GM18505 (cell line): ENCODE data around the gene PRKG2.

Source experiments
- ATAC-seq: cut with Tn5 transposase; IDR thresholded peaks from one replicate; pipeline ENCODE4 v1.9.1; 2021; ENCODE audit not compliant: unreplicated experiment
- POLR2A ChIP-seq: IDR thresholded peaks from 4 replicates; pipeline ENCODE4 v1.6.1; 2011; ENCODE audit warnings: borderline replicate concordance; ENCODE audit not compliant: insufficient read depth, insufficient read length; ENCODE audit errors: extremely low read depth

The PRKG2 gene

DNA sequence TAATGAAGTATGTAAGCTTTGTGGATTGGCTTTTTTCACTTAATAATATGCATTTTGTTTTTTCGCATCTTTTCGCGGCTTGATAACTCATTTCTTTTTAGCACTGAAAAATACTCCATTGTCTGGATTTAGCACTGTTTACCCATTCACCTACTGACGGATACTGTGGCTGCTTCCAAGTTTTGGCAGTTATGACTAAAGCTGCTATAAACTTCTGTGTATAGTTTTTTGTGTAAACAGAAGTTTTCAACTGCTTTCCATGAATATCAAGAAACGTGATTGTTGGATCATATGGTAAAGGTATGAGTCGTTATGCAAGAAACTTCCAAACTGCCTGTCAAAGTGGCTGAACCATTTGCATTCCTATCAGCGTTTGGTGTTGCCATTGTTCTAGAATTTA lies 96.9 kb downstream of the PRKG2 start:
- TF ChIP-seq POLR2A, result no peak
- ATAC-seq, result no peak

GRCh38 chr4:81116566-81116965 lies 98.5 kb downstream of the PRKG2 start:
- no peak for ATAC-seq
- TF ChIP-seq POLR2A, result no peak

DNA sequence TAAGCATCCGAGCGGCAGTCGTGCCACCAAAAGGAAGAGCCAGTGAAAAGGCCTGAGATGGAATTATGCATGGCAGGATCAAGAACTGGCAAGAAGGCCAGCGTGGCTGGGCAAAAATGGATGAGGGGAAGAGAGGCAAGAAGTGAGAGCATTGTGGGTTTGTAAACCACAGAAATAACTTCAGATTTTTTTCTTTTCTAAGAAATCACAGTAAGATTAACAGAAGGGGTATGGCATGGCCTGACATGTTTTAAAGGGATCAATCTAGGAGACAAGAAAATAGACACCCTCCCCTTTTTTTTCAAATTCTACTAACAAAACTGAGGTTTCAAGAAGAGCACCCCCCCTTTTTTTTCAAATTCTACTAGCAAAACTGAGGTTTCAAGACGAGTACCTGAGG lies 102.0 kb downstream of the PRKG2 start:
- ATAC-seq, result no peak
- TF ChIP-seq POLR2A, result no peak

DNA sequence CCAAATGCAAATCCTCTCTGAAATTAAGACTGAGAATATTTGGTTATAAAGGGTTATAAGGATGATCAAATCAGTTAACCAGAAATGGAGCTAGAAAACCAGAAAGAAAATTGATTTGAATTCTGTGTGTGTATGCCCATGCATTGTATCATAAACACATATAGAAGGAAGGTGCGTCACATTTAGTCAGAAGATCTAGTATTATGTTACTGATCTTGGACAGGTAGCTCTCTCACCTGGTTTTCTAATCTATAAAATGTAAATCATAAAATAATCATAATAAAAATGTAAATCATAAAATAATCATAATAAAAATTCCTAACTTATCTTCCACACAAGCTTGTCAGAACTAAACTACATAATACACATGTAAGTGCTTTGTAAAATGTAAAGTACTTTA lies 105.7 kb downstream of the PRKG2 start:
- ATAC-seq, result no peak
- no peak for TF ChIP-seq POLR2A

DNA sequence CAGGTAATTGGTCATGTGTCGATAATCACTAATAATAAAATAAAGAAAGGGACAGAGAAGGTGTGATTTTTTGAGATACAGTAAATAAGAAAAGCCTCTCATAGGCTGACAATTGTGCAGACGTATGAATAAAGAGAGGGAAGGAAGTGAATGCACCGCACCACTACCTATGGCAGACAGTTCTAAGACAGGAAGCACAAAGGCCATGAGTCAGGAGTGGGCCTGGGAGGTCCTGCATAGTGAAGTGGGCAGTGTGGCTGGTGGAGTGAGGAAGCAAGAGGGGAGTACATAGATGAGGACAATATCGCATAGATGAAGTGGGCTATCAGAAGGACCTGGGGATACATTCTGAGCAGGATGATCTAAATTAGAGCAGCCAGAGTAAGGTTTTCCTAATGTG lies 108.9 kb downstream of the PRKG2 start:
- no peak for TF ChIP-seq POLR2A

DNA sequence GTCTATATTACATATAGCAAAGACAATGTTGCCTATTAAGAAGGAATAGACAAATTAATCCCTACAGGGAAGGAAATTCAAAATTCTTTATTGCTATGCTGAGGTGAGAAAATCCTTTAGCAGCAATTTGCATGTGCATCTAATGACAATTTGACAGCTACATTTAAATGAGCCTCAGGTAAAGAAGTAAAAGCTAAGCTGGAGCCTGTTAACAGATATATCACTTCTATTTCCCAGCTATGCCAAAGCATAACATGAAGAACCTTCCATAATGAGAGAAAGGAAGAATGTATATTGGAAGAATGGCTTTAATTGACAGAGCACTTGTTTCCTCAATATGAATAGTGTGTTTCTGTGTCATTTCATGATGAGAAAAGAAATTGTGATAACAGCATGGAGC lies 112.9 kb downstream of the PRKG2 start:
- no peak for ATAC-seq
- TF ChIP-seq POLR2A, result no peak

More for the DNA sequence above, 108.9 kb downstream of the PRKG2 start:
- ATAC-seq, result peak; percentile 86

GRCh38 chr4:81096566-81096965 lies 118.5 kb downstream of the PRKG2 start:
- no peak for ATAC-seq
- TF ChIP-seq POLR2A, result no peak

DNA sequence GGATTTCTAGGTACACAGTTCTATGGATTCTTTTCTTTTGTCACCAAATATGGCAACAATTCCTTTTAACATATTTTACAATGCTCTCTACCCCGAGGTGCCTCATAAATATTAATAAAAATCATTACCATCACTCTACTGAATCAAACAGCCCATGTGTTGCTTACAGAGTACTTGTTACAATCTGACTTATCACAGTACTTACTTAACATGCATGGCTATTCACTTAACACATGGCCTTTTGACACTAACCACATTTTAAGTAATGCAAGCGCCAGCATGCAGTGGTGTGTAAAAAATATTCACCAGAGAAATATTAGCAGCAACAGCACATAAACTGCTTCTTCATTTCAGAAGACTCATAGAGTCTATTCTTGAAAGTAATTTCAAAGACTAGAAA lies 119.6 kb downstream of the PRKG2 start:
- ATAC-seq, result no peak
- TF ChIP-seq POLR2A, result no peak

- no peak for ATAC-seq
- no peak for TF ChIP-seq POLR2A
These were observed 121.2 kb downstream of the PRKG2 start for GRCh38 chr4:81093720-81094401.

DNA sequence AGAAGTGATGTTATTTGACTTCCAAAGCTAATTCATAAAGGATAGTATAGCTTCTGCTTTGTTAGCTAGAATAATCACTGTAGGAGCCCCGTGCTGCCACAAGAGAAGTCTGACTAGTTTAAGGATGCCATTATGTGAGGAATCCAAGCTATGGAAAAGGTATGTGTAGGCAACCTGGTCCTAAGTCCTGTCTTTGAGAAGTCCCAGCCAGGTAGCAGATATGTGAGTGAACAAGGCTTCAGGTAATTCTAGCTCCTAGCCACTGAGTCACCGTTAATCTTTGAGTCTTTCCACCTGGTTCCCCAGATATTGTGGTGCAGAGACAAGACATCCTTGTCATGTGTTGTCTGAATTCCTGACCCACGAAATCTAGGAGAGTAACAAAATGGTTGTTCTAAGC lies 129.0 kb downstream of the PRKG2 start:
- no peak for TF ChIP-seq POLR2A
- no peak for ATAC-seq

GRCh38 chr4:81085291-81085690 lies 129.7 kb downstream of the PRKG2 start:
- no peak for TF ChIP-seq POLR2A
- no peak for ATAC-seq

DNA sequence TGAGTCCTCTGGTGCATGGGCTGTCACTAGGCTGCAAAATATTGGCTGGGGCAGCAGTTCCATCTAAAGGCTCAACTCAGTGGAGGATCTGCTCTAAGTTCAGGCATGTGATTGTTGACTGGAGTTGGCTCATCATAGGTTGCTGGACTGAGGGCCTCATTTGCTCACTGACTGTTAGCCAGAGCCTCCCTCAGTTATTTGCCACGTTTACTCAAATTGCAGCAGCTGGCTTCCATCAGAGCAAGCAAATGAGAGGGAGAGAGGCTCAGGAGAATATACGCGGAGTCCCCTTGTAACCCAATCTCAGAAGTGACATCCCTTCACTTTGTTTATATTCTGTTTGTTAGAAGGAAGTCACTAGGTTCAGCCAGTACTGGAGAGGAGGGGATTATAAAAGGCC lies 130.4 kb downstream of the PRKG2 start:
- ATAC-seq, result no peak

DNA sequence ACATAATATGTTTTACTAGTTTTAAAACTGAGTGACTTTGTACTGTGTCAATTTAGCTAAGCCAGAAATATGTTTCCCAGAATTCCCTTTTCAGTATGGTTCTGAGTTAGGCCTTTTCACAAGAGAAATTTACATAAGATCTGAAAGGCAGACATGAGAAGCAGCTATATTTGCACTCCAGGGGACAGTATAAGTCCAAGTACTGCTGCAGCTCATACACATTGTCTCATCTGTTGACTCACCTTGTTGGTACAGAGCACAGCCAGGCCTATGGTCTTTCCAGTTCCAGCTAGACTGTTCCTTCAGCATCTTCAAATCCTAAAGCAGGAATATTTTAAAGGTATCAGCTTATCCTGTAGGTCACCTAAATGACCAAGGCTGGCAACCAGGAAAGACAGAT lies 131.0 kb downstream of the PRKG2 start:
- no peak for ATAC-seq

More for the DNA sequence above, 130.4 kb downstream of the PRKG2 start:
- no peak for TF ChIP-seq POLR2A

GRCh38 chr4:81081156-81081555 lies 133.9 kb downstream of the PRKG2 start:
- no peak for TF ChIP-seq POLR2A

More for the DNA sequence above, 131.0 kb downstream of the PRKG2 start:
- TF ChIP-seq POLR2A, result no peak

DNA sequence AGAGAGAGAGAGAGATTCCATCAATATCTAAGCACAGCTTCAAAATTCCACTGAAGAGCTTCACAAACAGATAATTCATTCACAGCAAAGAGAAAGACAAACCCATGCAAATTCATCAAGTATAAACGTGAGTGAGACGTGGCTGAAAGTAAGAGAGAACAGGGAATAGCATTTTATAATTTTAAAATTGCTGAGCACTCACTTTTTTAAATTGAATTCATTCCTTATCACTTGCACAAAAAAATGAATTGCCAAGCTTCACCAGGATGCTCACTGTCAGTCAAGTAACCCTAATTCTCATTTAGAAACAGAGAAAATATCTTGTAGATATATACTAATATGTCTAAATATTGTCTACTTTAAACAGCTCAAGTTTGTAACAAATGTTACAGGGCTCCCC lies 144.0 kb downstream of the PRKG2 start:
- no peak for TF ChIP-seq POLR2A

More at GRCh38 chr4:81081156-81081555, 133.9 kb downstream of the PRKG2 start:
- ATAC-seq, result no peak

More for the DNA sequence above, 144.0 kb downstream of the PRKG2 start:
- no peak for ATAC-seq
